Skeletal muscle cell (primary cell): ENCODE data around the gene CERS4.
"Not testable (repeated sequence)": the region's sequence is repeated elsewhere in the genome, so short reads cannot be mapped to it uniquely, and the experiment has no call there.

ENCODE experiments used
- DNase-seq: peaks from one replicate; pipeline ENCODE4 v3.0.0-alpha.2; 2010; ENCODE audit warnings: low read depth
- H3K4me3 ChIP-seq: 2 replicates; pipeline ENCODE4 v1.5.1; 2011; ENCODE audit warnings: low read depth, mild to moderate bottlenecking, control low read depth, low read length, moderate library complexity

Gene CERS4

DNA sequence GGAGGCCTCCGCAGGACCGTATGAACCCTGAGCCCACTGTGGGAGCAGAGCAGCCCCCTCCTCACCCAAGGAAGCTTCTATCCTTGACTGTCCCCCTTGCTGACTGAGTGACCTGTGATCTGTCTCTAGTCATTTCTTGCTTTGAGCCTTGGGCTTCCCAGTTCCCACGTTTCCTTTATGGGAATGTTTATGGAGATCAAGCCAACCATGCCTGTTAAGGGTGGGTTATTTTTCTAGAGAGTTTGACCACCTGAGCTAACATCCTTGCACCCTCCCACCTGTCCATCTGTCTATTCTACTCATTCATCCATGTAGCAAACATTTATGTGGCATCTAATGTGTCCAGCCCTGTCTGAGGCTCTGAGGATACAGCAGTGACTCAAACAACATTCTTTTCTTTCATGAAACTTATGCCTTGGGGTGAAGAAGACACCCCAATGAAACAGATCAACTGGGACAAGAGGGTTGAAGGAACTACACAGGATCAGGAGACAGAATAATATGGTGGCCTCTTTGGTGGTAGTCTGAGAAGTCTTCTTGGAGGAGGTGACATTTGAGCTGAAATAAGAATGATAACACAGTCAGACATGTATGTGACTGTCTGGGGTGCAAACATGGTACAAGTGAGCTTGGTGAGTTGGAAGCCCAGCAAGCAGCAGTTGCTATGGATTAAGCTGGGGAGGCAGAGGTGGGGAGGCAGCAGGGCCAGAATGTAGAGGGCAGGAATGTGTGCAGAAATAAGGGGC lies 30.5 kb downstream of the CERS4 start:
- DNase-seq: no peak
- no peak overlapping the region for H3K4me3 ChIP-seq

DNA sequence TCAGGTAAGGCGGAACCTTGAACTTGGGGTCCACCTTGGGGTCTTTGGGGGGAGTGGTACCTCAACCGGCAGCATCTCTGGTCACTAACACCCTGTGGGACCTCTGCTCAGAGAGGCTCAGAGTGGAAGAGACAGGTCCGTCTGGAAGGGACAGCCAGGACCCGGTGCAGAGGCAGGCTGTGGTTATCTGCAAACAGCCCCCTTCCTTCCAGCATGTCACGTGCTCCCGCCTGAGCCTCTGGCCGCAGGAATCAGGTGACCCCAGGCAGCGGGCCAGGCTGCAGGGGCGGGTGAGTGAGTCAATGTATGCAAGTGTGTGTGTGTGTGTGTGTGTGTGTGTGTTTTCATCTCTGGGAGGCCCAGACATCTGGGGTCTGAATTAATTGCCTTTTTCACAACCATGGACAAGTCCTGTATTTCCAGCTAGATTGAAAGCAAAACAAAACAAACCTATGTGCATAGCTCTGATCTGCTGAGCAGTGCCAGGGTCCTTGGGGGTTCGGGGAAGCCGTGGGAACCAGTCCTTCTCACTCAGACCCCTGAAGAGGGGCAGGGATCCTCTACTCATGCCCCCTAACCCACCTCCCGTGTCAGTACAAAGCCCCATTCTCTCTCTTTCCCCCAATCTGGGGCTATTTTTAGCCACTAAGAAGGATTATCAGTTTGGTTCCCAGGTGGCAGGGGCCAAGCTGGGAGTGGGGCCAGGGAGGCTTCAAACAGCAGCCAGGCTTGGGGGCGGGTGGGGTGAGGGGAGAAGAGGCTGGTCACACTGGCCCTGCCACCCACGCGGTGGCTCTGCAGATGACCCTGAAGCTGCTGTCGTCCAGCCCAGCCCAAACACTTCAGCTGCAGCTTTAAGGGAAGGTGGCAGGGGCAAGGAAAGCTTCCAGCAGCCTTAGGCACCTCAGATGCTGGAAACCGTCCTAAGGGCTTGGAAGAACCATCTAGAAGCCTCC lies 31.4 kb downstream of the CERS4 start:
- peak; percentile 86 for DNase-seq
- no peak overlapping the region for H3K4me3 ChIP-seq

DNA sequence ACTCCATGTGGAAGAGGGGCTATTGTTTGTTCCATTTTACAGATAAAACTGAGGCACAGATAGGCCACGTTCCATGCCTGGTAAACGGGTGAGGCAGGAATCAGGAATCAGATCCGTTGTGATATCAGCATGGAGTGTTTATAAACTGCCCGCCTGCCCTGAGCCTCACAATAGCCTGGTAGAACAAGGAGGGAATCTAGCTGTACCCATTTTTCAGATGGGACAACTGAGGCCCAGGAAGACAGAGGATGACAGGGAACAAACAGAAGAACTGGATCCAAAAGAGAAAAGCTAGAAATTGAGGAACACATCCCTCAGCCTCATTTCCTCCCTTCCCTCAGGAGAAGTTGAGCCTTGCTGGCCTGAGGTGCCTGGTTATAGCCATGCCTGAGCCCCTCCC lies 32.5 kb downstream of the CERS4 start:
- DNase-seq: no peak
- no peak overlapping the region for H3K4me3 ChIP-seq

DNA sequence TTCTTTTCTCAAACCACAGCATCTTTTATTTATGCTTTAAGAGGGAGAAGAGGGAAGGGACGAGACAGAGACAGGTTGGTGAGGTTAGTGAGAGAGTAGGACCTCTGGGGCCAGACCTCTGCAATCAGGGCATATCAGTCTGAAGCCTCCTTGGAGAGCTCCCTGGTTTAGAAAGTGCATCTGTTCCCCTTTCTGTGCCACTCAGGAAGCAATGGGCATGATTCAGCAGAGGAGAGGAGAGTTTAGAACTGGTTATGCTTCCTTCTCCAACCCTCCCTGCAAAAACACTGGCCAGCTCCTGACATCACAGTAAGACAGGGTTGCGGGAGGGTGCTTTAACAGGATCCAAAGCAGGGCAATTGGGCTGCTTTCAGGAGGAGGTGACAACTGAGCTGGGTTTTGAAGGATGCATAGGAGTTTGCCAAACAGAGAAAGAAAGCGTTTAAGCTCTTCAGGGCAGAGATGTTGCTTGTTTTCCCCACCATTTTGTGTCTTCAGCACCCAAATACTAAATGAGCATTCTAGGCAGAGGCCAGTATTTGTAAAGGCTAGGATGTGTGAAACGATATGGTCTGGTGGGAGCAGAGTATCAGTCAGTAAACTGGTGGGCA lies 33.1 kb downstream of the CERS4 start:
- no peak for DNase-seq
- H3K4me3 ChIP-seq: no peak overlapping the region

DNA sequence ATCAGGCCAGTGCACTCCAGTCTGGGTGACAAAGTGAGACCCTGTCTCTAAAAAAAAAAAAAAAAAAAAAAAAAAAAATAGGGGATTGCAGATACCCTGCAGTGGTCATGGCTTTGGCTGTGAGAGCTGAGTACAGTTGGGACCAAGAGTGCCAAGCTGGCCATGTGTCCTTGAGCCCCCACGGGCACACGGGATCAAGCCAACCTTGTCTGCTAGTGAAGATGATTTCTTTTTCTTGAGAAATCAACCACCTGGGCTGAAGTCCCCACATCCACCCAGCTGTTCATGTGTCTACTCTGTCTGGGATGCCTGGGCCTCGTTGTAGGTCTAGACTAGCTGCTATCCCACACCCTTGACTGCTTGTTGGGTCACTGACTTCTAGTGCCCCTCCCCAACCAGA lies 34.0 kb downstream of the CERS4 start:
- no peak overlapping the region for H3K4me3 ChIP-seq
- DNase-seq: no peak

DNA sequence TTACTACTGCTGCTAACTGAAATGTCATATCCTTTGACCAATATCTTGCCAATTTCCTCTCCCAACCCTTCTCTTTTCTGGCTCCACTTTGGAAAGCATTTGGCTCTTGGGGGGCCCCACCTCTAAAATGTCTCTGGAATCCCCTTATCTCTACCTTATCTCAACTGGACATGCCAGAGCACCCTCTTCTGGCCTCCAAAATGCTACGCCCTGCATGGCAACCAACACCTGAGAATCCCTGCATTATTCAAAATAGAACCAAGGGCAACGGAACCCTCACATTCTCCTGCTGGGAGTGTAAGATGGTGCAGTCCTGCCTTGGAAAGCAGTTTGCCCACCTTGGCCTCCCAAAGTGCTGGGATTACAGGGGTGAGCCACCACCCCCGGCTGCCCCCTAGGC lies 35.3 kb downstream of the CERS4 start:
- H3K4me3 ChIP-seq: no peak overlapping the region
- no peak for DNase-seq

DNA sequence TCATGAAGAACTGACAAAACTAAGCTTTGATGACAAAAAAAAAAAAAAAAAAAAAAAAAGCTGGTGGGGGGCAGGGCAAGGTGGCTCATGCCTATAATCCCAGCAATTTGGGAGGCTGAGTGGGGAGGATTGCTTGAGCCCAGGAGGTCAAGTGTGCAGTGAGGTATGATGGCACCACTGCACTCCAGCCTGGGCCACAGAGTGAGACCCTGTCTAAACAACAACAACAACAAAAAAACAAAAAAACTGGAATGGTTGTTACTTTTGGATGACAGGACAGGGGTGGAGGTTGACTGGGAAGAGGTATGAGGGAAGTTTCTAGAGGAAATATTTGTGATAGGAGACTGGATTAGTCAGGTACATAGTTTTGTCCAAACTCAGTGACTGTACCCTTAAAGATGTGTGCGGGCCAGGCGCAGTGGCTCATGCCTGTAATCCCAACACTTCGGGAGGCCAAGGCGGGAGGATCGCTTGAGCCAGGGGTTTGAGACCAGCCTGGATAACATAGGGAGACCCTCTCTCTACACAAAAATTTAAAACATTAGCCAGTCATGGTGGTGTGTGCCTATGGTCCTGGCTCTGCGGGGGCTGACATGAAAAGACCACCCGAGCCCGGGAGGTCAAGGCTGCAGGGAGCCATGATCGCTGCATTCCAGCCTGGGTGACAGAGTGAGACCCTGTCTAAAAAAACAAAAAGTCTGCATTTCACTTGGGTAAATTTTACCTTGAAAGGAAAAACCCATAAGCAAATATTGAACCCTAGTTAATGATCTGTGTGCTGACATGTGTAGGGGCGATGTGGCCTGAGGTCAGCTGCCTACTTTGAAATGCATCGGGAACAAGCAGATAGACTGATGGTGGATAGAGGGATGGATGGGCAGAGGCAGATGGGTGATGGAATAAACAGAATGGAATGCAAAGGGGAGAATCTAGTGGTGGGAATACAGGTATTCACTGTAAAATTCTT lies 37.0 kb downstream of the CERS4 start:
- H3K4me3 ChIP-seq: no peak overlapping the region
- DNase-seq: no peak

DNA sequence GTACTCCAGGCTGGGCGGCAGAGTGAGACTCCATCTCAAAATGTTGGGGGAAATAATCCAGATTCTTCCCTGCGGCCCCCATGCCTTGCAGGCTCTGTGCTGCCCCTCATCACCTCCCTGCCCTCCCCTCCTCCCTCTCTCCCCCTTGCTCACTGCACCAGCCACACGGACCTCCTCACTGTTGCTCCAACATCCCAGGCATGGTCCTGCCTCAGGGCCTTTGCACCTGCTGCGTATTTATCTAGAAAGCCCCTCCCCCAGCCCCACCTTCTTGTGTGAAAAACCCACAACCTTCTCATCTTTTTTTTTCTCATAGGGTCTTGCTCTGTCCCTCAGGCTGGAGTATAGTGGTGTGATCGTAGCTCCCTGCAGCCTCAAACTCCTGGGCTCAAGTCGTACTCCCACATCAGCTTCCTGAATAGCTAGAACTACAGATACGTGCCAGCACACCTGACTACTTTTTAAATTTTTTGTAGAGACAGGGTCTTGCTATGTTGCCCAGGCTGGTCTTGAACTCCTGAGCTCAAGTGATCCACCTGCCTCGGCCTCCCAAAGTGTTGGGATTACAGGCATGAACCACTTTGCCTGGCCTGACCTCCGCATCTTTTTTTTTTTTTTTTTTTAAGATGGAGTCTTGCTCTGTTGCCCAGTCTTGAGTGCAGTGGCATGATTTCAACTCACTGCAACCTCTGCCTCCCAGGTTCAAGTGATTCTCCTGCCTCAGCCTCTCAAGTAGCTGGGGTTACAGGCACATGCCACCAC lies 38.1 kb downstream of the CERS4 start:
- not testable (repeated sequence) for H3K4me3 ChIP-seq, DNase-seq

DNA sequence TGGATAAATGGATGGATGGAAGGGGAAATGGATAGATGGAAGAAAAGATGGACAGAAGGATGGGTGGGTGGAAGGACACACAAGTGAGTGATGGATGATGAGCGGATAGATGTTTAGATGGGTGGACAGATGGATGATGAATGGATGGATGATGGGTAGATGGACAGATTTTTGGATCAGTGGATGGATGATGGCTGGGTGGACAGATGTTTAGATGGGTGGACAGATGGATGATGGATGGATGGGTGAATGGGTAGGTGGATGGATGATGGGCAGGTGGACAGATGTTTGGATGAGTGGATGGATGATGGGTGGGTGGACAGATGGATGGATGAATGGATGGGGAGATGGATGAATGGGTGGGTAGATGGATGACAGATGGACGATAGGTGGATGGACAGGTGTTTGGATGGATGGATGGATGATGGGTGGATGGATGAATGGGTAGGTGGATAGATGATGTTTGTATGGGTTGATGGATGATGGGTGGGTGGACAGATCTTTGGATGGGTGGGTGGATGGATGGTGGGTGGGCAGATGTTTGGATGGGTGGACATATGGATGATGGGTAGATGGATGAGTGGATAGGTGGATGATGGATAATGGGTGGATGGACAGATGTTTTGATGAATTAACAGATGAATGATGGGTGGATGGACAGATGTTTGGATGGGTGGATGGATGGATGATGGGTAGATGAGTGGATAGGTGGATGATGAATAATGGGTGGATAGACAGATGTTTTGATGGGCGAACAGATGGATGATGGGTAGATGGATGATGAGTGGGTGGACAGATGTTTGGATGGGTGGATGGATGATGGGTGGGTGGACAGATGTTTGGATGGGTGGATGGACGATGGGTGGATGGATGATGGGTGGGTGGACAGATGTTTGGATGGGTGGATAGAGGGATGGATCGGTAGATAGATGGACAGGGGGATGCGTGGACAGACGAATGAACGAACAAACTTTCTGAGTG lies 39.5 kb downstream of the CERS4 start:
- no peak for DNase-seq
- no peak overlapping the region for H3K4me3 ChIP-seq

DNA sequence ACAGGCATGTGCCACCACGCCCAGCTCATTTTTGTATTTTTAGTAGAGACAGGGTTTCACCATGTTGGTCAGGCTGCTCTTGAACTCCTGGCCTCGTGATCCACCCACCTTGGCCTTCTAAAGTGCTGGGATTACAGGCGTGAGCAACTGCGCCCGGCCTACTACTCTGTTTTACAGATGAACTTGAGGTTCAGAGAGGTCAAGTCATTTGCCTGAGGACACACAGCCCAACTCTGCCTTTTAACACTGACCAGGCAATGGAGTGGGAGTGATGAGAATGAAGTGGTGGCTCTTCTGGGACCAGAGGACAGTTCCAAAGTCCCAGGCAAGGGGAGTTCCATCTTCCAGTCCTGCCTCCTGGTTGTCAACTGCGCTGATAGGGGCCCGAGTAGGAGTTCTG lies 41.4 kb downstream of the CERS4 start:
- H3K4me3 ChIP-seq: no peak overlapping the region

DNA sequence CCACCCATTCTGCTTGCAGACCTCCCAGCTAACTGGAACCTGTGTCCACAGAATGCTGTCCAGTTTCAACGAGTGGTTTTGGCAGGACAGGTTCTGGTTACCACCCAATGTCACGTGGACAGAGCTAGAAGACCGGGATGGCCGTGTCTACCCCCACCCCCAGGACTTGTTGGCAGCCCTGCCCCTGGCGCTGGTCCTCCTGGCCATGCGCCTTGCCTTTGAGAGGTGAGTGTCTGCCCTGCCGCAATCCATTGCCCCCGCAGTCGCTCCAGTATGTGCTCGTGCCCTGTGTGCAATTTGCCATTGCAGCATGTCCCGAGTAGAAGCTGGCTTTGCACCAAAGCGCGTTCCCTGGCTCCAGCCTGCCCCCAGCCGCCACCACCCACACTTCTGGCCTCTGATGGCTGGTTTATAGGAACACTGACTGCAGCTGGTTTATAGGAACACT lies 41.9 kb downstream of the CERS4 start:
- no peak overlapping the region for H3K4me3 ChIP-seq
- no peak for DNase-seq

More for the DNA sequence above, 41.4 kb downstream of the CERS4 start:
- no peak for DNase-seq

DNA sequence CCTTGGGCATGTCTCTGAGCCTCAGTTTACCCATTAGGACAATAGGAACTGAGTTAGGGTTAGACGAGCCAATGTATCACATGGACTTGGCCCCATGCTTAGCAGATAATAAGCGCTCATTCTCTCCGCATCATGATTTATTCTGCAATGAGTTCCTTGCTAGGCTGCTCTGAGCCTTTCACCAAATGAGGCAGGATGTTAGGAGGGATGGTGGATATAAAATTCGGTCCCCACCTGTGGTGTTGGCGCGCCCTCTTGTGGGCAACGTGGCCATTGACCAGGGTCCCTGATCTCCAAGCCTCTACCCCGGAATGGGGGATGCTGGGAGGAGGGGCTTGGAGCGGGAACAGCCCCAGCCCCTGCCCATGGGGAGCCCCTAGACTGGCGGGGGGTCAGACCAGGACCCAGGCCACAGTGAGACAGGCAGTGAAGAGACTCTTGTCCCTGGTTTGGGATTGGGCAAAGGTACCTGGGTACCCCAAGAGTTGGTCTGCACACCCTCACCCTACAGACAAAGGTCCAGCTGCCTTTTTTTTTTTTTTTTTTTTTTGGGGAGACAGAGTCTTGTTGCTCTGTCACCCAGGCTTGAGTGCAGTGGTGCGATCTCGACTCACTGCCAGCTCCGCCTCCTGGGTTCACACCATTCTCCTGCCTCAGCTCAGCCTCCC lies 43.9 kb downstream of the CERS4 start:
- DNase-seq: no peak

DNA sequence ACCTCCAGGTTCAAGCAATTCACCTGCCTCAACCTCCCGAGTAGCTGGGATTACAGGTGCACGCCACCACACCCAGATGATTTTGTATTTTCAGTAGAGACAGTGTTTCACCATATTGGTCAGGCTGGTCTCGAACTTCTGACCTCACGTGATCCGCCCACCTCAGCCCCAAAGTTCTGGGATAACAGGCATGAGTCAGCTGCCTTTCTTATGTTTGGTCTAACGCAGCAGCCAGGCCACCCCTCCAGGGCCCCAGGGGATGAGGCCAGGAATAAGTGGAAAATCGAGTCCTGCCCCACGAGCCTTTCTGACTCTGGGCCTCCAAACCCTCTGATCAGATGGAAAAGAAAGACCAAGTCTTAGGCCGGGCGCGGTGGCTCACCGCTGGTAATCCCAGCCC lies 44.5 kb downstream of the CERS4 start:
- no peak for DNase-seq
- H3K4me3 ChIP-seq: no peak overlapping the region

More for the DNA sequence above, 43.9 kb downstream of the CERS4 start:
- H3K4me3 ChIP-seq: no peak overlapping the region

DNA sequence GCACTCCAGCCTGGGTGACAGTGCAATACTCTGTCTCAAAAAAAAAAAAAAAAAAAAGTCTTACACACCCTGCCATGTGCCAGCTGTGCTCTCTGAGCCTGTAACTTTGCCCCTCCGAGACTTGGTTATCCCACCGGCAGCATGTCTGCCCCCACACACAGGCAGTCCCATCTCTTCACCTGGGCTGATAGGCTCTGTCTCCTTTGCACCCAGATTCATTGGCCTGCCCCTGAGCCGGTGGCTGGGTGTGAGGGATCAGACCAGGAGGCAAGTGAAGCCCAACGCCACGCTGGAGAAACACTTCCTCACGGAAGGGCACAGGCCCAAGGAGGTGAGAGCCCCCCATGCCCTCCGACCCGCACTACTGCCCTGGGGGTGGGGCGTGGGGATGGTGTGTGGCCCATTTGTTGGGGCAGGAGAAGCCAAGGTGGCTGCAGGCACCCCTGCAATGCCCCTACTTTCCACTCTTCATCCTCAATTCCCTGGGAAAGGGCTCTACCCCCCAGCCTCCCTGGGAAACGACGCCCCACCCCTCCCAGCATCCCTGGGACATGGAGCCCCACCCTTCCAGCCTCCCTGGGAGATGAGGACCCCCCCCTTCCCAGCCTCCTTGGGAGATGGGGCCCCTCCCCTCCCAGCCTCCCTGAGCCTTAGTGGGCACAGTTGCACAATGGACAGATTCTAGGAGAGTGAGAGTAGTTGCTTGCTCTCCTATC lies 45.3 kb downstream of the CERS4 start:
- DNase-seq: no peak
- H3K4me3 ChIP-seq: no peak overlapping the region

DNA sequence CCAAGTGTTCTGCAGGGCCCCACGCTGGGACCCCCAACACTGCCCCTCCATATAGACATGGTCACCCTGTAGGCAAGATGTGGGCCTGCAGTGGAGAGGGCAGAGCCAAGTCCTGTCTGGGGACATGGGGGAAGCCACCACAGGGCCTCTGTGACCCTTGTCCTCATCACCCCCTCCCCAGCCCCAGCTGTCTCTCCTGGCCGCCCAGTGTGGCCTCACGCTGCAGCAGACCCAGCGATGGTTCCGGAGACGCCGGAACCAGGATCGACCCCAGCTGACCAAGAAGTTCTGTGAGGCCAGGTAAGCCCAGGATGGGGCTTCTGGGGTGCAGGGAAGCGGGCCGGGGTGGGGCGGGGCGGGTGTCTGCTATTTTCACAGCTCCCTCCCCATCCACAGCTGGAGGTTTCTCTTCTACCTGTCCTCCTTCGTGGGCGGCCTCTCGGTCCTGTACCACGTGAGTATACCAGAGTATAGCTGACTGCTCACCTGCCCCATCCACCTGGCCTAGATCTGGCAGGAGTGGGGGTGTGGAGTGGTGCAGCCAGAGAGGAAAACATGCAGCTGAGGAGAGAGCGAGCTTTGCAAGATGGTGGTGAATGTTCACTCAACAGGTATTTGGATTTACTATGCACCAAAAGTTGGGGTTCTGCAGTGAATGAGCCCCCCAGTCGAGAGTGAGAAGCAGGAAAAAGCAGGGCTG lies 46.4 kb downstream of the CERS4 start:
- no peak for DNase-seq
- no peak overlapping the region for H3K4me3 ChIP-seq
